ENCODE data around the gene ST8SIA2.

GRCh38 chr15:92409521-92409920 lies 15.8 kb downstream of the ST8SIA2 start:
- no peak for TF ChIP-seq EZH2 (IDR thresholded peaks at IDR 0.05; ENCODE audit: insufficient read depth, poor library complexity, severe bottlenecking)
- TF ChIP-seq EZH2phosphoT487 (IDR thresholded peaks at IDR 0.05; ENCODE audit: insufficient read depth, low read depth): no peak
